ENCODE measurements around the gene PI16.

The PI16 gene

GRCh38 chr6:36916126-36916525, 38.4 kb upstream of the PI16 start:
- no peak overlapping the region for H3K4me3 ChIP-seq (ENCODE audit: low read depth in 1 of 2, low read length in 1 of 2)
- H3K4me1 ChIP-seq (ENCODE audit: control insufficient read depth in 1 of 2, insufficient read depth in 1 of 2, low read depth in 1 of 2, low read length in 1 of 2), result no peaks in the 10 kb centered on the region
- H3K27me3 ChIP-seq, result no peaks in the 10 kb centered on the region
- H3K9me3 ChIP-seq, result no peaks in the 10 kb centered on the region
- no peak overlapping the region for H3K27ac ChIP-seq
- no peak for TF ChIP-seq CTCF (IDR thresholded peaks at IDR 0.05)
- peaks cover 96% of the 10 kb centered on the region for H3K36me3 ChIP-seq

DNA sequence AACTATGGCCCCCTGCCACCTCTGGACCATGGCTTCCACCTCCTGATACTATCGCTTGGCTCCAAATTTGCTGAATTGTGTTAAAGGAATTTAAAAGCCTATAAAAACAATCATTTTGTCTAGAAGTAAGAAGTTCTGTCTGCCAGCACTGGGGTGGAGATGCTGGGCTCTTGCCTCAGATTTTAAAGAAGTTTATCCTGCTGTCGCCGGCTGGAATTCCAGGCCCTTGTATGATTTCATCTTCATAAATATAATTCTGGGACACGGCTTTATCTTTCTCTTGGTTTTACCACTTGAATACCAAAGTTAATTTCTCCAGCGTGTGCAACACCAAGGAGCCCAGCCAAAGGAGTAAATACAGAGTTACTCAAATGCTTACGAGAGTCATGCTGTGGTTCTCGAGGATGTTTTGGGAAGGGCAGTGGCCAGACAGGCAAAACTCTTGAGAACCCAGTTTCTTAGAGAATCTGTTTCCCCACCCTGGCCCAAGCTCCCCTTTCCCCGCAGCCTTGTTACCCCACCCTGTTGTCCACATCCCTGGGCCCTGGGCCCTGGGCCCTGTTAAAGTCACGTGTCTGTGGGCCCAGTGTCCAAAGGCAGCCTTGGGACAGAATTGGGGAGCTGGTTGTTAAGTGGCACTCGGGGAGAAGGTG, 36.9 kb upstream of the PI16 start:
- peaks cover 98% of the 10 kb centered on the region for H3K36me3 ChIP-seq
- no peaks in the 10 kb centered on the region for H3K4me1 ChIP-seq (ENCODE audit: control insufficient read depth in 1 of 2, insufficient read depth in 1 of 2, low read depth in 1 of 2, low read length in 1 of 2)
- no peak overlapping the region for H3K27ac ChIP-seq

GRCh38 chr6:36920049-36920448, 34.5 kb upstream of the PI16 start:
- no peaks in the 10 kb centered on the region for H3K9me3 ChIP-seq
- H3K4me1 ChIP-seq (ENCODE audit: control insufficient read depth in 1 of 2, insufficient read depth in 1 of 2, low read depth in 1 of 2, low read length in 1 of 2), result no peaks in the 10 kb centered on the region
- TF ChIP-seq CTCF (IDR thresholded peaks at IDR 0.05), result no peak
- H3K27ac ChIP-seq, result no peak overlapping the region
- no peak overlapping the region for H3K4me3 ChIP-seq (ENCODE audit: low read depth in 1 of 2, low read length in 1 of 2)
- H3K27me3 ChIP-seq, result no peaks in the 10 kb centered on the region
- peaks cover 96% of the 10 kb centered on the region for H3K36me3 ChIP-seq

More for the DNA sequence above, 36.9 kb upstream of the PI16 start:
- H3K4me3 ChIP-seq (ENCODE audit: low read depth in 1 of 2, low read length in 1 of 2), result no peak overlapping the region
- H3K27me3 ChIP-seq, result no peaks in the 10 kb centered on the region
- no peaks in the 10 kb centered on the region for H3K9me3 ChIP-seq
- TF ChIP-seq CTCF (IDR thresholded peaks at IDR 0.05), result no peak

GRCh38 chr6:36920546-36920945, 34.0 kb upstream of the PI16 start:
- Histone ChIP-seq H3K36me3 (peaks cover 96% of the 10 kb centered on the region), H3K27ac (no peak overlapping the region), H3K4me3 (ENCODE audit: low read depth in 1 of 2, low read length in 1 of 2) (no peak overlapping the region), H3K9me3 (no peaks in the 10 kb centered on the region), H3K4me1 (ENCODE audit: control insufficient read depth in 1 of 2, insufficient read depth in 1 of 2, low read depth in 1 of 2, low read length in 1 of 2) (no peaks in the 10 kb centered on the region), H3K27me3 (no peaks in the 10 kb centered on the region)
- TF ChIP-seq CTCF (IDR thresholded peaks at IDR 0.05), result no peak

- TF ChIP-seq CTCF (IDR thresholded peaks at IDR 0.05), result no peak
- no peaks in the 10 kb centered on the region for H3K4me1 ChIP-seq (ENCODE audit: control insufficient read depth in 1 of 2, insufficient read depth in 1 of 2, low read depth in 1 of 2, low read length in 1 of 2)
- no peak overlapping the region for H3K4me3 ChIP-seq (ENCODE audit: low read depth in 1 of 2, low read length in 1 of 2)
- no peak overlapping the region for H3K27ac ChIP-seq
- no peaks in the 10 kb centered on the region for H3K9me3 ChIP-seq
- H3K36me3 ChIP-seq, result peaks cover 86% of the 10 kb centered on the region
- no peaks in the 10 kb centered on the region for H3K27me3 ChIP-seq
These were observed 30.4 kb upstream of the PI16 start for GRCh38 chr6:36924131-36924530.
